Stimulated activated CD4-positive, alpha-beta T cell treated with anti-CD3 and anti-CD28 coated beads, TNF-alpha, amount 100 ng/mL, for 24 hours (primary cell): ENCODE results near the gene KLHL36.
"Not testable (repeated sequence)": the region's sequence is repeated elsewhere in the genome, so short reads cannot be mapped to it uniquely, and the experiment has no call there.

ENCODE experiments used
- DNase-seq, 3 experiments: peaks; one replicate each; pipeline ENCODE4 v3.0.0-alpha.2; 2020; ENCODE audit warnings: low read depth in 3 of 3

Gene KLHL36

DNA sequence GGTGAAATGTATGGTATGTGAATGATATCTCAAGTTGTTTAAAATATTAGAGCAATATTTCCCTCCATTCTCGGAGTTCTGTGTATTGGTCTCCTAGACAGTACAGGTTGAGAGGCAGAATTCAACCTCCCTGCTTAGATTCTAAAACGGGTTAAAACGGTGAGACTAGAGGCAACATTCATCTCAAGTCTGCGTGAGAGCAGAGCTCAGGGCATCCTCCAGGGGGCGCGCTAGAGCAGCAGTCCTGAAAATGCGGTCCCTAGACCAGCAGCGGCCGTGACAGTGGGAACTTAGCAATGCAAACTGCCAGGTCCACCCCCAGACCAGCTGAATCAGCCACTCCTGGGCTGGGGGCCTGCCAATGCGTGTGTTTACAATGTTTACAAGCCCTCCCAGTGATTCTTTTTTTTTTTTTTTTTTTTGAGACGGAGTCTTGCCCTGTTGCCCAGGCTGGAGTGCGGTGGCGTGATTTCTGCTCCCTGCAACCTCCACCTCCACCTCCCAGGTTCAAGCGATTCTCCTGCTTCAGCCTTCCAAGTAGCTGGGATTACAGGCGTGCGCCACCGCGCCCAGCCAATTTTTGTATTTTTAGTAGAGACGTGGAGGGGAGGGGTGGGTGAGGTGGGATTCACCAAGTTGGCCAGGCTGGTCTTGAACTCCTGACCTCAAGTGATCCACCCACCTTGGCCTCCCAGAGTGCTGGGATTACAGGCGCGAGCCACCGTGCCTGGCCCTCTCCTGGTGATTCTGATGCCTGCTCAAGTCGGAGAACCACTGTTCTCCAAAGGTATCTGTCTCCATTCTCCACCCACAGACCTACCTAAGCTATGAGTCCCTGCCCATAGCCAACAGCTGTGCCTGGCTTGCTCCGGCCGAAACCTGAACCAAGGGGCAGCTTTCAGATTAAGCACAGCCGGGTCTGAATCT lies 24.2 kb downstream of the KLHL36 start:
- DNase-seq = peak; percentile 60 to 82 (median 71)

DNA sequence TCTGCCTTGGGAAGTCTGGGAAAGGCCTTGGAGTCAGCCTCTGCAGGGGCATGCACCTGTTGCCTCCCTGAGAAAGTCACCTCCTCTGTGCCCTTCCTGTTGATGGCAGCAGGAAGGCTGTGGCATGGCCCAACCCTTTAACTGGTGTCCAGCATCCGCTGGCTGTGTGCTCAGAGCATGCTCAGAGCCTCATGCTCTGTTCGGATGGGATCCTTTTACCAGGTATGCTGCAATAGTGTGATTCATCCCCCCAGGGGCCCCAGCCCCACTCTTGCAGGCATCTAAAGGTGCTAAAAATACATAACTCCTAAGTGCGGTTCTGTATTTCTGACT lies 24.9 kb downstream of the KLHL36 start:
- DNase-seq = no peak

DNA sequence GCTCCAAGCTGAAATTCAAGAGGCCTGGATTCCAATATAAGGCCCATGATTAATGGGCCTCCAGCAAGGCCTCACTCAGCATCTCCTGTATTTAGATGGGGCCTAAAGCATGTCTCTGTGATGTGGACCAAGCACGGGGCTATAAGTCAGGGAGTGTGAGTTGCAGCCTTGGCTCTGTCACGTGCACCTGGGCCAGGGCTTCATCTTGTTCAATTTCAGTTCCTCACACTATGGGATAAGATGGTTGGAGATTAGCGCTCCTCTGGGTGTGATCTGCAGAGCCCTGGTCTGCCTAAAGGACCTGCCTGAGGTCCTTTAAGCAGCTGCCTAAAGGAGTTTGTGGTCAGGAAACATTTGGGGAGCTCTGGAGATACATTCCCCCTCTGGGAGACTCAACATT lies 25.2 kb downstream of the KLHL36 start:
- DNase-seq = no peak

DNA sequence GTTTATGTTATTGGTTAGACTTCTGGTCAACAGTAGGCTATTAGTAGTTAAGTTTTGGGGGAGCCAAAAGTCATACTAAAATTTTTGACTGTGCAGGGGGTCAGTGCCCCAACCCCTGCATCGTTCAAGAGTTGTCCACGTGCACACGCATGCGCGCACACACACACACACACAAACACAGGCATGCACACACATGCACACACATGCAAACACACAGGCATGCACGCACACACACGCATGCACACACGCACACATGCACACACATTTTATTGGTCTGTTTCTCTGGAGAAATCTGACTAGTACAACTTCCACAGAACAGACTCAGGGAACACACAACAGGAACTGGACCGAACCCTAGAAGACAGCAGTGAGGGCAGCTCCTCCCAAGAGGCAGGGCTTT lies 27.1 kb downstream of the KLHL36 start:
- no peak for DNase-seq

DNA sequence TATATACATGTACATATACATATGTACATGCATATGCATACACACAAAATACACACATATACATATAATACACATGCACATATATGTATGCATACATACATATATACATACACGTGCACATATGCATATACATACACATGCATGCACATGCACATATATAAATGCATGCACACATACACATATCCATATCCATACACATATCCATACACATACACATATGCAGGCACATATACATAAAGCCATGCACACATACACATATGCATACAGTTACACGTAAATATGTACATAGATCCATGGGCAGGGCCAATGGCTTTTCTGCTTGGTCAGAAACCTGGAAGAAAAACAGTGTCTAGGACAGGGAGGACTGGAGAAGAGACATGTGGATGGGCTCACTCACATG lies 27.6 kb downstream of the KLHL36 start:
- DNase-seq = no peak

DNA sequence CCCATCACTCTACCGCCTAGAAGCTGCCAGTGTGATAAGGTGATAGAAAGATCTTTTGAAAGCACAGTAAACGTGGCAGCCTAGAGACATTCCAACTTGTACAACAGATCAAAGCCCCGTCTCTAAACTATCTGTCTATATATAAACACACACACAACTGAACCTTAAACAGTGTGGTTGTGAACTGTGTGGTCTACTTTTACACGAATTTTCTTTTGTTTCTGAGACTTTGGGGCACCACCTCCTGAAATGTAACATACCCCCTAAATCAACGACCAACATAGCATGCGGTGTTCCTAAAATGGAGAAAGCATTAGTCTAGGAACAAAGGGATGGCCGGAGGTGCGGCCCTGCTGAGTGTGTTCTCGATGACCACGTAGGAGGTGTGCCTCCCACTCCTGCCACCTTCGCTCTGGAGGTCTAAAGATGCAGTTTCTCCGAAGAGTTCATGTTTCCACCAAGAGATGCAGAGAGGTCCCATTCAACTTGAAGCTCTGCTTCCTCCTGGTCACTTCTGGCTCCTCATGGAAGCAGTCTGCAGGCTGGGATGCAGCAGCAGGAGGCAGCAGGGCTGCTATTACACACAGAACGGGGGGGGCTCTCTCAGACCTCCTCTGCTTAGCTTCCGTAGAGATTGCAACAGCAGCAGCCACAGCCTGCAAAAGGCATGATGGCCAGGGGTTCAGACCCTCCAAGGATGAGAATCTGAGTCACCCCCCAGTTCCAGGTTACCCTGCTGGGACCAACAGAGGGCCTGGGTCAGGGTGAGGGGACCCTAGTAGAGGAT lies 28.9 kb downstream of the KLHL36 start:
- DNase-seq = no peak

DNA sequence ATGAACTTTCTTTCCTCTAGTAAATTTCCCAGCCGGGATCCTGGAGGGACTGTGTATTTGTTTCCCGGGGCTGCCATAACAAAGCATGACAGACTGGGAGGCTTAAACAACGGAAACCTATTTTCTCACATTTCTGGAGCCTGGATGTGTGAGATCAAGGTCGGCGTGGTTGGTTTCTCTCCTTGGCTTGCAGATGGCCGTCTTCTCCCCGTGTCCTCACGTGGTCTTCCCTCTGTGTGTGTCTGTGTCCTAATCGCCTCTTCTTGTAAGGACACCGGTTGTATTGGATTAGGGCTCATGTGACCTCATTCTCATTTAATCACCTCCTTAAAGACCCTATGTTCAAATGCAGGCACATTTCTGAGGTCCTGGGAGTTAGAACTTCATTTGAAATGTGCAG lies 29.5 kb downstream of the KLHL36 start:
- DNase-seq = no peak

DNA sequence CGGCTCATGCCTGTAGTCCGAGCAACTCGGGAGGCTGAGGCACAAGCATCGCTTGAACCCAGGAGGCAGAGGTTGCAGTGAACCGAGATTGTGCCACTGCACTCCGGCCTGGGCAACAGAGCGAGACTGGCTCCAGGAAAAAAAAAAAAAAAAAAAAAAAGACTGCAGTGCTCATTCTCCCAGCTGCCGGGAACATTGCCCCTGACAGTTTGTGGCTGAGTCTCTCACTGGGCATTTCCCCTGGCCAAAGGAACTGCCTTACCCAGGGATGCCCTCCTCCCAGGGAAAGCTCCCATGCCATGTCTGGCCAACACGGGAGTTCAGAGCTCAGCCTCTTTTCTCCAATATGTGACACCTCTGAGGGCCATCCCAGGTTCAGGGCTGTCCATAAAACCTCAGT lies 30.2 kb downstream of the KLHL36 start:
- no peak for DNase-seq

DNA sequence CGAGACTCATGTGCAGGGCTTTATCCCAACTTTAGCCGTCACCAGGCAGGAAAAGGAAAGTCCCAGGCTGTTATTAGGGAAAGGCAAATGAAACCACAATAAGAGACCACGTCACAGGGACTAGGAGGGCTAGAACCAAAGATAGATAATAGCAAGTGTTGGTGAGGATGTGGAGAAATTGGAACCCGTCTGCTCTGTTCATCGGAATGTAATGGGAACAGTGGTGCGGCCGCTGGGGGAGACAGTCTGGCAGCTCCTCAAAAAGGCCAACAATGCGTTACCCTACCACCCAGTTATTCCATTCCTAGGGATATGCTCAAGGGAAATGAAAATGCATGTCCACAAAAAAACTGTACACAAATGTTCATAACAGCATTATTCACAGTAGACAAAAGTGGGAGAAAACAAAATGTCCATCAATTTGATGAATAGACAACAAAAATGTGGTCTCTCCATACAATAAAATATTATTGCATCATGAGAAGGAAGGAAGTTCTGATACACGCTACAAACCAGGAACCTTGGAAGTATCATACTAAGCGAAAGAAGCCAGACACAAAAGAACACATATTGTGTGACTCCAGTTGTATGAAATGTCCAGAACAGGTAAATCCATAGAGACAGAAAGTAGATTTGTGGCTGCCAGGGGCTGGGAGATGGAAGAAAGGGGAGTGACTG lies 32.0 kb downstream of the KLHL36 start:
- DNase-seq = no peak

DNA sequence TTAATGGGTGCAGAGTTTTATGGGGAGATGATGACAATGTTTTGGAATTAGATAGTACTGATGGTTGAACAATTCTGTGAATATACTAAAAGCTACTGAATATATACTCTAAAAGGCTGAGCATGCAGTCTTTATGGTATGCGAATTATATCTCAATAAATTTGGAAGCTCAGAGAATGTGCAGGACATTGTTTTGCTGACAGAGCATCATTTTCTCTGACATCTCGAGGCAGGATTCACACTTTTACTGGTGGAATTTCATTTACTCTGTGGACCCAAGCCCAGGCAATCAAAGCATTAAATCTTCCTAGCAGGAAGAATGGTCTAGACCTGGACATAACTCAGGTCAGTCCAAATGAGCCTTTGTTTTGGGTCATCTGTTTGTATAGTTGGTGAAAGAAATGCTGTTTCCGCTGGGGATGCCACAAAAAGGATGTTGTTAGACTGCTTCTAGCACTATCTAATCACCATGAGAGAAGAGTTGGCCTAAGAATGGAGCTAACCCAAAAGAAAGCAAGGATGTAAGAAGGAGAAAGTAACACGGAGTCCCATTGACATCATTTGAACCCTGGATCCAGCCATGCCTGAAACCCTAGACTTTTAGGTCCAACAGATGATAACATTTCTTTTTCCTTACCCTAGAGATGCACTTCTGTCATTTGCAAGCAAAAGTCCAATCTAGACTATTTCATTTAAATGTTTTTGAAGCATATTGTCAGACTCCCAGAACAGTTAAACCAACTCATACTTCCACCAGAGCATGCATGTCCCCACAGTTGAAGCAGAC lies 32.7 kb downstream of the KLHL36 start:
- no peak for DNase-seq

DNA sequence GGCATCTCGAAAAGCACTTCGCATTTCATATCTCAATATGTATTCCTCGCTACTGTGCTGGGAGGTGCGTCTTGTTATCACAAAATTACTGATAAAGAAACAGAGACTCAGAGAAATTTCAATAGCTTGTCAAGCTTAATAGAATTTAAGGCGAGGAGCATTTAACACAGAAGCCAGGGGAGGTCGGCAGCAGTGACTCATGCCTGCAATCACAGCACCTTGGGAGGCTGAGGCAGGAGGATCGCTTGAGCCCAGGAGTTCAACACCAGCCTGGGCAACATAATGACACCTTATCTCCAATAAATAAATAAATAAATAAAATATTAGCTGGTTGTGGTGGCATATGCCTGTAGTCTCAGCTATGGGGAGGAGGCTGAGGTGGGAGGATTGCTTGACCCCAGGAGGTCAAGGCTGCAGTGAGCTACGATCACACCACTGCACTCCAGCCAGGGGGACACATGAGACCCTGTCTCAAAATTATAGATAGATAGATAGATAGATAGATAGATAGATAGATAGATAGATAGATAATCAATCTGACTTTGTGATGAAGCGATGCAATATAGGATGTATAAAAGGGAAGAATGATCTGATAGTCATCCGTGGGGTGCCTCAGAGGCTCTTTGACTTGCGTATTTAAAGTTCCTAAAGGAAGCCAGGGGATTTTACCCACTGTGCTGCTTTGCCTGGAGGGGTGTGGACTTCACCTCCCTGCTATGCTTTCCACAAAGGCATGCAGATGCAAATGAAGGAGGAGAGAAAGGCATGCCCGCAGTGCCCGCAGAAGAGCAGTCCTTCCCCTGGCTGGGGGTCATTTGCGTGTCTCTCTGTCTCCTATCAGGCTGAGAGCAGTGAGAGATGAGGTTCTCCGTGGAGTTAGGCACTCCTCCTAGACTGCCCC lies 35.6 kb downstream of the KLHL36 start:
- DNase-seq = no peak

DNA sequence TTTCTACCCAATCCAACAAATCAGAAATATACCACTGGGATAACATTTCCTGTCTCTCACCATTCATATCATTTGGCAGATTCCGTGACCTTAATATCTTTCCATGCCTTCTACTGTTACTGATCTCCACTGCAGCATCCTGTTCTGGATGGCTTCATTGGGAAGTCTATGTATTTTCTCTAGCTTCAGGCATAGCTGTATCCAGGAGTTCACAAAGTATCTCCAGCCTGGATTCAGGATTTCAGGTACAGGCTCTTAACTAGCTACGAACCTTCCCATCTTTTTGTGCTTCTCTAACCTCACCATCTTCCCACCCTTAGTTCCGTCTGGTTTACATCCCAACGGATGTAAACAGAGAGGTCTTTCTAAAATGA lies 36.3 kb downstream of the KLHL36 start:
- no peak for DNase-seq

DNA sequence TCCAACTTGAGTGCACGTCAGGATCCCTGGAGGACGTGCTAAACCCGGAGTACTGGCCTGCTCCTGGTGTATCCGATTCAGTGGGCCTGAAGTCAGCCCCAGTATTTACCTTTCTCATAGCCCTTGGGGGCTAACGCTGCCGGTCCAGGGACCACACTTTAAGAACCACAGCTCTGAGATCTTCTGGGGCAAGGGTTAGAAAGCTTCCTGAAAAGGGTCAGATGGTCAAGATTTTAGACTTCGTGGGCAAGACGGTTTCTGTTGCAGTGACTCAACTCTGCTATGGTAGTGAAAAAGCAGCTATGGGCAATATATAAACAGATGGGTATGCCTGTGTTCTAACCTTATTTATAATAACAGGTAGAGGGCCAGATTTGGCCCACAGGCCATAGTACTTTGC lies 36.9 kb downstream of the KLHL36 start:
- no peak for DNase-seq

DNA sequence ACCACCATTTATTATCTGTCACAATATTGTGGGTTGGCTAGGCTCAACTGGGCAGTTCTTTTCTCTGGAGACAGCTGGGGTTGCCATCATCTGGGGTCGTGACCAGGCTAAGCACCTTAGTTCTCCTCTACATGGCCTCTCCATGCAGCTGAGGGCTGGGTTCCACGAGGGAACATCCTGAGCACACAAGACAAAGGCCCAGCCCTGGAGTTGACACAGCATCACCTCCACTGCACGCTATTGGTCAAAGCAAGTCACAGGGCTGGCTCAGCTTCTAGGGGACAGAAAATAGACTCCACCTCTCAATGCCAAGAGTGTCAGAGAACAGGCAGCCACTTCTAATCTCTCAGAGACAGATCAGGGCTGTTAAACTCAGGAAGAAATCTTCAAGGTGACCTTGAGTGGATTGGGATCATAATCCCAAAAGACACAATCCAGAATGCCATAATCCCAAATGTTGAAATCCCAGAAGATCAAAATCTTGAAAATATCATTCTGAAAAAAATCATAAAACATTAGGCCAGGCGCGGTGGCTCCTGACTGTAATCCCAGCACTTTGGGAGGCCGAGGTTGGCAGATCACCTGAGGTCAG lies 38.5 kb downstream of the KLHL36 start:
- DNase-seq = no peak

DNA sequence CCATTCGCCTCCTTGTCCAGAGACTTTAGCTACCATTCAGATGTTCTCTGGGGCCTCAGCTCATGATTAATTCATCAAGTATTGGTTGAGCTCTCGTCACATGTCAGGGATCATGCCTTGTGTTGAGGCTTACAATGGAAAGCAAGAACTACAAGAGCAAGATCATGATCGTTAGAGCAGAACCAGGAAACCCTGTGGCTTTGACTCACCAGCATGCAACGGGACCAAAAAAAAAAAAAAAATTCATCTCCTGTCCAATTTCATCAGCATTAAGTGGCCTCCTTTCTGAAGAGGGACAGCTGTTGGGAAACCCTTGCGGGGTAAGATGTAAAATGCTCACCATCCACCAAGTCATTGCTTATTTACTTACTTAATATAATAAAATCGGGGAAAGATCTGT lies 39.4 kb downstream of the KLHL36 start:
- DNase-seq = no peak

DNA sequence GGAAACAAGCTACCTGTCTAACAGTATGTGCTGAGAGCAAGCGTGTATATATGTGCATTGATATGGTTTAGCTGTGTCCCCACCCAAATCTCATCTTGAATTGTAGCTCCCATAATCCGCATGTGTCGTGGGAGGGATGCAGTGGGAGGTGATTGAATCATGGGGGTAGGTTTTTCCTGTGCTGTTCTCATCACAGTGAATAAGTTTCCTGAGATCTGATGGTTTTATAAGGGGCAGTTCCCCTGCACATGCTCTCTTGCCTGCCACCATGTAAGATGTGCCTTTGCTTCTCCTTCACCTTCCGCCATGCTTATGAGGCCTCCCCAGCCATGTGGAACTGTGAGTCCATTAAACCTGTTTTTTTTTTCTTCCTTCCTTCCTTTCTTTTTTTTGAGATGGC lies 39.9 kb downstream of the KLHL36 start:
- DNase-seq = not testable (repeated sequence)

DNA sequence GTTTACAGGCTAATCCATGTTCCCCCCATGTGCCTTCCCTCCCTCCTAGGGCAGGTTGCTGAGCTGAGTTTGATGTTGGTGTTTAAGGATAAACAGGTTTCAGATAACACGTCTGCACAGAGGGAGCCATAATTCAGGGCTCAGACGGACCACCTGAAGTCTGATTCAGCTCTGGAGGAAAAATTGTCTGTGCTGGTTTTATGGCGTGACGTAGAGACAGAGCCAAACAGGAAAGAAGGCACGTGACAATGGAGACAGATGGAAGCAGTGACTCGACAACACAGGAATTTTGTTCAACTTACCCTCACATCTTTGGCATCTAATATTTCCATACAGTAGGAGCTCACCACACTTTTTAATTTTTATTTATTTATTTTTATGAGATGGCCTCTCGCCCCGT lies 40.8 kb downstream of the KLHL36 start:
- DNase-seq = no peak

DNA sequence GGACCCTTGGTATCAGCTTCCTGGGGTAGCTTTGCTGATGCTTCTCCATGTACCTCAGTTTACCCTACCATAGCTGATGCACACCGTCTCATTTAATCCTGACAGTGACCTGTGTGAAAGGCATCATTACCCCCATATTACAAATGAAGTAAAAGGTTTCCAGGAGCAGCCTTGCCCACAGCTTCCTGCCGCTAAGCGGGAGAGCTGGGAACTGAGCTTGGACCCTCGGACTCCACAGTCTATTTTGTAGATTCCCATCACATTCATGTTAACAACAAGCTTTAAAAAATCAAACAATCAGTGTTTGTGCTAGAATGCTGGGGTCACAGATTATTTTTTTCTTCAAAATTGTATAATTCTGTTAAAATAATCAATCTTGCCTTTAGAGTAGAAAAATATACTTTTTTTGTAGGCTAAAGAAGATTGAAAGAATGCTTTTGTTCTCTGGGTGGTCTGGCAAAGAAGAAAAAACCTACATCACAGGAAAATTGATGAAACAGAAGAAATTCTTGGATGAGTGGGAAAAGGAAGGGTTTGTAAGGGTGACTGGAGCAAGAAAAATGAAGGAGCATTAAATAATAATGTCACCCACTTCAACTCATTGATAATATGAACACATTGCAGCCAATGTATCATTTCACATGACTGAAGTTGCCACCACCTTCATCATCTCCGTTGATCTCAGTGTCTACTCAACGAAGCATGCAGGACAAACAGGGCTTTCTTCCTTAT lies 41.9 kb downstream of the KLHL36 start:
- DNase-seq = no peak

DNA sequence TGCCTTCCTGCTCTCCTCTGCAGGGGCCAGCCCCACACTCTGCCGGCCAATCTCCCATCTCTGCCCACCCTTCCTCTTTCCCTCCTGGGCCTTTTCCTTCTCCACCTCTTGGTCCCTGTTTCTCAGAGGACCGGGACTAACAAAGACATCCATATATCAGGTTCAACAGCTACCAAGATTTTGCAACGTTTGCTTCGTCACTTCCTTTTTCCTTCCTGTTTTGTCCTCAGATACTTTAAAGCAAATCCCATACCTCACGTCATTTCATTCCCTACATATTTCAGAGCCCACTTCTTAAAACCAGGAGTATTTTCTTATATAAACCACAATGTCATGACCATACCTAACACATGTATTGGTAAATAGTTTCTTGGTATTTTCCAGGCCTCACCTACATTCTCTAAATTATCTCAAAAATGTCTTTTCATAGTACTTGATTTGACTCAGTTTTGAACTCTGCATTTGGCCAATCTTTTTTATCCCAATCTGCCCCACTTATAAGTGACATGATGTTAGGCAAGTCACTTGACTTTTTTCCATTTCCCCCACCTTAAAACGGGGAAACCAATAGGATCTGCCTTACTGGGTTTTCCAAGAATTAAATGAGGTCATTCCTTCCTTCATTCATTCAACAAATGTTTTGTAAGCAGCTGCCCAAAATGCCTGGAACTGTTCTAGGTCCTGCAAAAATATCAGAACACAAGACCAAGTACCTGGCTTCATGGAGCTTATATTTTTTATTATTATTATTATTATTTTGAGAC lies 44.3 kb downstream of the KLHL36 start:
- no peak for DNase-seq
